ENCODE results near the gene RANBP1. TPM values are rescaled to one million over a fixed set of nuclear protein-coding genes. Genes with fewer than 3 reads are reported as not detected.

Gene RANBP1
- polyA plus RNA-seq, 2 of the 4 experiments (the other 2 are of a cell fraction), result 239 to 338 TPM

DNA sequence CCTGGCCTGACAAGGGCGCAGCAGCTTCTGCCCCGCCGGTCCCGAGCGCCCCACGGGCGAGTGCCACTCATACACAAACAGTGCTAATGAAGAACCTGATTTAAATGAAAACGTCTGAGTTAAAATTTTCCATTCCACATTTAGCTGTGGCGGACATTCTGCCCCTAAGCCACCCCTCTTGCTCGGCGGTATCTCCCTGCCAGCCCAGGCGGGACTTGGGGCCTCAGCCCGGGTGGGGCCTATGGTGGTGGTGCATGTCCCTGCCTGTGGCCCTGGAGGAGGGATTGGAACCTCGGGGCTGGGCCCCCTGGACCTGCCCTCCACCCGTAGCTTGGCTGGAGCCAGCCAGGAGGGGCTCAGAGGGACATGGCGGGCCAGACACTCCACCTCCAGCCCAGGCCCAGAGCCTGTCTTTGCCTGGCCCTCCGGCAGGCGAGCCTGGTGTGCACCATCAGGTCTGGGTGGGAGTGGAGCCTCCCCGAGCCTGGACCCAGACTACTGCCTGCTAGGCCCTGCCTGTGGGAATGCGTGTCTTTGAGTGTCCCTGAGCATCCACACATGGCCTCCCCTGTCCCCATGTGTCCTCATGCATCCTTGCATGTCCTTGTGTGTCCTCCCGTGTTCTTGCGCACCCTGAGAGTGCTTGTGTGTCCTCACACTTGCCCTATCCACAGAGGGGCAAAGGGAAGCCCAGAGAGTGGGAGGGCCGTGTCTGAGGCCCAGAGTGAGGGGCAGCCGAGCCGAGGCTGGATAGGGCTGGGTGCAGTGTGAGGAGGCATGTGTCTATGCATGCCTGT is 20.1 kb downstream of the RANBP1 start:
- Histone ChIP-seq H3K4me2 (no peak overlapping the region), H3K4me3 (no peak overlapping the region), H3K4me1 (peaks cover 7% of the 10 kb centered on the region; the same call in 1 of the 3 replicates), H3K9me3 (no peaks in the 10 kb centered on the region), H3K27ac (no peak overlapping the region)
- DNase-seq (ENCODE audit: low read depth in 1 of 2, low spot score in 1 of 2), result no peak
- 95% methylated on average over 16 of the region's 25 CpGs for WGBS (ENCODE audit: missing lambda C conversion rate)
- ATAC-seq, result no peak
- POLR2A ChIA-PET, result no interaction called here
- FAIRE-seq, result no peak
- TF ChIP-seq, protein P1, sequence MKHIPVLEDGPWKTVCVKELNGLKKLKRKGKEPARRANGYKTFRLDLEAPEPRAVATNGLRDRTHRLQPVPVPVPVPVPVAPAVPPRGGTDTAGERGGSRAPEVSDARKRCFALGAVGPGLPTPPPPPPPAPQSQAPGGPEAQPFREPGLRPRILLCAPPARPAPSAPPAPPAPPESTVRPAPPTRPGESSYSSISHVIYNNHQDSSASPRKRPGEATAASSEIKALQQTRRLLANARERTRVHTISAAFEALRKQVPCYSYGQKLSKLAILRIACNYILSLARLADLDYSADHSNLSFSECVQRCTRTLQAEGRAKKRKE (CRISPR knock-in tag; IDR thresholded peaks at IDR 0.05; ENCODE audit: low read depth), result no peak
- no peak for TF ChIP-seq NR3C1 (IDR thresholded peaks at IDR 0.05)
- TF ChIP-seq ELK1 (IDR thresholded peaks at IDR 0.05; ENCODE audit: low read depth, low read length), result no peak
- TF ChIP-seq TFCP2L1 (CRISPR knock-in tag; IDR thresholded peaks at IDR 0.05), result no peak
- no peak for TF ChIP-seq MYC (IDR thresholded peaks at IDR 0.05; ENCODE audit: borderline replicate concordance, low read length)
- TF ChIP-seq RAD21 (conservative IDR thresholded peaks at IDR 0.05 in 1 of 2, IDR thresholded peaks at IDR 0.05 in 1 of 2), result no peak
- no peak for TF ChIP-seq ZFP36 (IDR thresholded peaks at IDR 0.05; ENCODE audit: borderline replicate concordance, partially characterized antibody)
- TF ChIP-seq PHF8 (IDR thresholded peaks at IDR 0.05; ENCODE audit: borderline replicate concordance, low read depth), result no peak
- no peak for TF ChIP-seq CHD4 (IDR thresholded peaks at IDR 0.05; ENCODE audit: borderline replicate concordance)
- no peak for TF ChIP-seq MAX (IDR thresholded peaks at IDR 0.05)
- TF ChIP-seq, protein P2, sequence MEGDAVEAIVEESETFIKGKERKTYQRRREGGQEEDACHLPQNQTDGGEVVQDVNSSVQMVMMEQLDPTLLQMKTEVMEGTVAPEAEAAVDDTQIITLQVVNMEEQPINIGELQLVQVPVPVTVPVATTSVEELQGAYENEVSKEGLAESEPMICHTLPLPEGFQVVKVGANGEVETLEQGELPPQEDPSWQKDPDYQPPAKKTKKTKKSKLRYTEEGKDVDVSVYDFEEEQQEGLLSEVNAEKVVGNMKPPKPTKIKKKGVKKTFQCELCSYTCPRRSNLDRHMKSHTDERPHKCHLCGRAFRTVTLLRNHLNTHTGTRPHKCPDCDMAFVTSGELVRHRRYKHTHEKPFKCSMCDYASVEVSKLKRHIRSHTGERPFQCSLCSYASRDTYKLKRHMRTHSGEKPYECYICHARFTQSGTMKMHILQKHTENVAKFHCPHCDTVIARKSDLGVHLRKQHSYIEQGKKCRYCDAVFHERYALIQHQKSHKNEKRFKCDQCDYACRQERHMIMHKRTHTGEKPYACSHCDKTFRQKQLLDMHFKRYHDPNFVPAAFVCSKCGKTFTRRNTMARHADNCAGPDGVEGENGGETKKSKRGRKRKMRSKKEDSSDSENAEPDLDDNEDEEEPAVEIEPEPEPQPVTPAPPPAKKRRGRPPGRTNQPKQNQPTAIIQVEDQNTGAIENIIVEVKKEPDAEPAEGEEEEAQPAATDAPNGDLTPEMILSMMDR (IDR thresholded peaks at IDR 0.05), result no peak
- TF ChIP-seq RCOR1 (IDR thresholded peaks at IDR 0.05; ENCODE audit: low read depth, low read length), result no peak
- TF ChIP-seq EHMT2 (IDR thresholded peaks at IDR 0.05; ENCODE audit: low read depth), result no peak
- no peak for TF ChIP-seq NPAS2 (CRISPR knock-in tag; IDR thresholded peaks at IDR 0.05; ENCODE audit: borderline replicate concordance)
- no peak for TF ChIP-seq HMGXB4 (CRISPR knock-in tag; IDR thresholded peaks at IDR 0.05; ENCODE audit: borderline replicate concordance)
- TF ChIP-seq HOXA7 (CRISPR knock-in tag; IDR thresholded peaks at IDR 0.05), result no peak
- no peak for TF ChIP-seq CEBPB (IDR thresholded peaks at IDR 0.05)
- no peak for TF ChIP-seq MAZ (IDR thresholded peaks at IDR 0.05; ENCODE audit: borderline replicate concordance, low read depth, low read length)
- TF ChIP-seq RNF2 (IDR thresholded peaks at IDR 0.05; ENCODE audit: borderline replicate concordance, low read depth), result no peak
- TF ChIP-seq EP300 (IDR thresholded peaks at IDR 0.05), result no peak
- CTCF ChIA-PET, result interaction anchor here (1.4 kb wide), 1 partner anchor 20 kb away, joined by 3 read pairs; no protein-coding TSS in a partner anchor
